ENCODE results near the gene SNAP47.

- TF ChIP-seq, protein P1, sequence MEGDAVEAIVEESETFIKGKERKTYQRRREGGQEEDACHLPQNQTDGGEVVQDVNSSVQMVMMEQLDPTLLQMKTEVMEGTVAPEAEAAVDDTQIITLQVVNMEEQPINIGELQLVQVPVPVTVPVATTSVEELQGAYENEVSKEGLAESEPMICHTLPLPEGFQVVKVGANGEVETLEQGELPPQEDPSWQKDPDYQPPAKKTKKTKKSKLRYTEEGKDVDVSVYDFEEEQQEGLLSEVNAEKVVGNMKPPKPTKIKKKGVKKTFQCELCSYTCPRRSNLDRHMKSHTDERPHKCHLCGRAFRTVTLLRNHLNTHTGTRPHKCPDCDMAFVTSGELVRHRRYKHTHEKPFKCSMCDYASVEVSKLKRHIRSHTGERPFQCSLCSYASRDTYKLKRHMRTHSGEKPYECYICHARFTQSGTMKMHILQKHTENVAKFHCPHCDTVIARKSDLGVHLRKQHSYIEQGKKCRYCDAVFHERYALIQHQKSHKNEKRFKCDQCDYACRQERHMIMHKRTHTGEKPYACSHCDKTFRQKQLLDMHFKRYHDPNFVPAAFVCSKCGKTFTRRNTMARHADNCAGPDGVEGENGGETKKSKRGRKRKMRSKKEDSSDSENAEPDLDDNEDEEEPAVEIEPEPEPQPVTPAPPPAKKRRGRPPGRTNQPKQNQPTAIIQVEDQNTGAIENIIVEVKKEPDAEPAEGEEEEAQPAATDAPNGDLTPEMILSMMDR (IDR thresholded peaks at IDR 0.05; ENCODE audit: poor library complexity) = no peak
- no peak for TF ChIP-seq EZH2 (IDR thresholded peaks at IDR 0.05; ENCODE audit: borderline replicate concordance)
- no peak for TF ChIP-seq EZH2phosphoT487 (IDR thresholded peaks at IDR 0.05; ENCODE audit: low read depth, severe bottlenecking, unreplicated experiment)
Observed at GRCh38 chr1:227712648-227713047, 22.6 kb upstream of the SNAP47 start.

All from hepatocyte (in vitro differentiated cells).